NCI-H1436 treated with DMSO at 0.1 percent for 48 hours (cell line): ENCODE data around the gene SMG7.

Experiments
- DNase-seq: peaks from one replicate; lab custom pipeline; 2025; lab: John Stamatoyannopoulos, UW

Gene SMG7

GRCh38 chr1:183508694-183509093, 36.4 kb downstream of the SMG7 start:
- DNase-seq, result no peak

- no peak for DNase-seq
Measured at GRCh38 chr1:183512450-183512849, 40.2 kb downstream of the SMG7 start.

GRCh38 chr1:183514235-183514634, 41.9 kb downstream of the SMG7 start:
- no peak for DNase-seq

GRCh38 chr1:183515002-183515689, 42.8 kb downstream of the SMG7 start:
- DNase-seq, result no peak

GRCh38 chr1:183516725-183517124, 44.4 kb downstream of the SMG7 start:
- DNase-seq, result no peak

GRCh38 chr1:183517401-183517800, 45.1 kb downstream of the SMG7 start:
- no peak for DNase-seq

GRCh38 chr1:183520379-183520778, 48.1 kb downstream of the SMG7 start:
- DNase-seq, result no peak

GRCh38 chr1:183522104-183522503, 49.8 kb downstream of the SMG7 start:
- no peak for DNase-seq

- no peak for DNase-seq
Measured at GRCh38 chr1:183528577-183528976, 56.3 kb downstream of the SMG7 start.

- DNase-seq, result no peak
Measured at GRCh38 chr1:183533617-183534174, 61.4 kb downstream of the SMG7 start.

GRCh38 chr1:183537405-183537804, 65.1 kb downstream of the SMG7 start:
- DNase-seq, result no peak

GRCh38 chr1:183543619-183544204, 71.4 kb downstream of the SMG7 start:
- no peak for DNase-seq

GRCh38 chr1:183544598-183545297, 72.4 kb downstream of the SMG7 start:
- DNase-seq, result no peak

- DNase-seq, result no peak
Measured at GRCh38 chr1:183546427-183546826, 74.1 kb downstream of the SMG7 start.

GRCh38 chr1:183548116-183548515, 75.8 kb downstream of the SMG7 start:
- DNase-seq, result no peak

GRCh38 chr1:183550915-183551314, 78.6 kb downstream of the SMG7 start:
- DNase-seq, result no peak

- DNase-seq, result no peak
Measured at GRCh38 chr1:183551924-183552323, 79.6 kb downstream of the SMG7 start.

GRCh38 chr1:183552441-183552840, 80.1 kb downstream of the SMG7 start:
- DNase-seq, result no peak

- DNase-seq, result no peak
Measured at GRCh38 chr1:183552891-183553290, 80.6 kb downstream of the SMG7 start.

GRCh38 chr1:183553331-183553730, 81.0 kb downstream of the SMG7 start:
- no peak for DNase-seq

GRCh38 chr1:183553764-183554163, 81.5 kb downstream of the SMG7 start:
- DNase-seq, result no peak

- DNase-seq, result no peak
Measured at GRCh38 chr1:183554577-183554976, 82.3 kb downstream of the SMG7 start.

GRCh38 chr1:183559061-183559460, 86.8 kb downstream of the SMG7 start:
- no peak for DNase-seq
